Right cardiac atrium (tissue), 5 donors: ENCODE measurements around the gene TECPR2. TPM values are rescaled to one million over a fixed set of nuclear protein-coding genes. Genes with fewer than 3 reads are reported as not detected.

Experiments used
- ATAC-seq, 2 donors: fragments of 200-7000 bp; cut with Tn5 transposase; one replicate each; pipeline versions ENCODE4 v1.8.0 to v1.9.1; 2020; ENCODE audit warnings: moderate library complexity in 2 of 2, mild to moderate bottlenecking in 1 of 2
- DNase-seq, 3 donors: peaks; one replicate each; pipeline ENCODE4 v3.0.0-alpha.2; 2020
- H3K27ac ChIP-seq: one replicate; pipeline ENCODE4 v1.5.1; 2013; ENCODE audit warnings: mild to moderate bottlenecking, low read length, control low read depth, moderate library complexity
- H3K27me3 ChIP-seq: one replicate; pipeline ENCODE4 v1.6.1; 2013; ENCODE audit not compliant: control insufficient read depth, insufficient read depth
- H3K4me1 ChIP-seq: one replicate; pipeline ENCODE4 v1.6.1; 2013; ENCODE audit warnings: low read length; ENCODE audit not compliant: control insufficient read depth, insufficient read depth
- H3K4me3 ChIP-seq: one replicate; pipeline ENCODE4 v1.5.1; 2013; ENCODE audit warnings: low read length, control low read depth
- H3K9me3 ChIP-seq: one replicate; pipeline ENCODE4 v1.6.1; 2013; ENCODE audit warnings: low read length; ENCODE audit not compliant: control insufficient read depth
- WGBS: extraction: QIAGEN DNeasy Blood & Tissue Kit; methylation state at CpG from one replicate; pipeline ENCODE4 v1.1.7; 2013; 5-methylcytosine and 5-hydroxymethylcytosine counted together
- intact Hi-C, 4 donors: fragments of 100-400 bp; cut with DNase I; formaldehyde crosslinking; loops; one replicate each; pipeline versions ENCODE4 v1.11.0 to v1.14.0; 2022 to 2023
- polyA plus RNA-seq: library from polyadenylated mRNA; stranded (reverse); fragments of 200-250 nt; gene quantifications from one replicate; pipeline ENCODE4 v1.2.3, GENCODE V29; 2013
- total RNA-seq, 4 donors: library from RNA; stranded (reverse); fragmentation: NEBNext Ultra II Directional; extraction: Animal tissue kit (Norgen Biotek cat#: 25700); gene quantifications; one replicate each; pipeline ENCODE4 v1.2.1, GENCODE V29; 2021
- donor health status: healthy with polysubstance abuse.
- donor health status: DM: no; HTN: yes; CAD: no.
- donor health status: DM: no; HTN: no; CAD: no.
- donor health status: DM: no; HTN: yes; CAD: no; lungs with severe emphysema.
- donor health status: DM: yes; HTN: yes; CAD: no.

Gene TECPR2
- total and polyA plus RNA-seq, 5 donors: 10.1 to 32.0 (median 23.5) TPM

- no peak for ATAC-seq
- H3K9me3 ChIP-seq: no peaks in the 10 kb centered on the region
- no peak for DNase-seq
- intact Hi-C loops: no loop called here
- no peak overlapping the region for H3K4me3 ChIP-seq
- no peak overlapping the region for H3K27ac ChIP-seq
- 93% methylated on average over 10 of the region's 10 CpGs for WGBS
- no peaks in the 10 kb centered on the region for H3K4me1 ChIP-seq
- no peaks in the 10 kb centered on the region for H3K27me3 ChIP-seq
Observed at GRCh38 chr14:102424923-102425322, 62.2 kb downstream of the TECPR2 start.

DNA sequence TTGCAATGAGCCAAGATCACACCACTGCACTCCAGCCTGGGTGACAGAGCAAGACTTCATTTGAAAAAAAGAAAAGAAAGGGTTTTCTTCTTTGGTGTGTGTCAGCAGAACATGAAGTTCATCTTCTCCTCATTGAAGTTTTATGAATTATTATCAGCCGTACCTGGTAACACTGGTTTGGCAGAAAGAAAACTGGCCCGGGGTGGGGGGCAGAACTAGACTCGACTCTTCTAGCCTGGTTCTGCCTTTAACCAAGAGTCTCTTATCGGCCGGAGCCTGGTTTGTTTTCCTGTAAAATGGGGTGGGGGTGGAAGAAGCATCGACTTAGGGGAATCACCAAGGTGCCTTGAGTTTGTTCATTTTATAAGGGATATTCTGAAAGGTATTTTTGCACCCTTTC lies 64.1 kb downstream of the TECPR2 start:
- intact Hi-C loops: no loop called here

DNA sequence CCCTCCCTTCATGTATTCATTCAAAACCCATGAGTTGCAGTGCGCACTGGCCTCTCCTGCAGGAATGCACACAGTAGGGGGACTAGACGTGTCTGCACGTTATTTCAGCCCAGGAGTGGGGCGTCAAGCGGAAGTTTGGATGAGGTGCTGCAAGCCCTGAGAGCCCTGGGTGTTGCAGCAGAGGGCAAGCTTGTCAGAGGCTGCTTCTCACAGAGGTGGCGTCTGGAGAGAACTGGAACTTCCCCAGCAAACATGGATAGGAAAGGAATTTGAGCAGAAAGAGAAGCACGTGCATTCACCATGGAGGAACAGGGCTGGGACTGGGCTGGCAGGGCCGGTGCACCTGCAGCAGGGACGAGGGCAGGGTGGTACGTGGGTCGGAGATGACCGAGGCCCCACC lies 64.9 kb downstream of the TECPR2 start:
- intact Hi-C loops: no loop called here
- Histone ChIP-seq H3K4me3 (no peak overlapping the region), H3K9me3 (no peaks in the 10 kb centered on the region), H3K27ac (no peak overlapping the region), H3K27me3 (no peaks in the 10 kb centered on the region), H3K4me1 (no peaks in the 10 kb centered on the region)
- no peak for DNase-seq
- ATAC-seq: peak in 1 of 2 donors; percentile 59
- WGBS: 85% methylated on average over 12 of the region's 12 CpGs

More for the DNA sequence above, 64.1 kb downstream of the TECPR2 start:
- H3K27ac ChIP-seq: no peak overlapping the region
- H3K4me3 ChIP-seq: no peak overlapping the region
- DNase-seq: no peak
- ATAC-seq: no peak
- no peaks in the 10 kb centered on the region for H3K4me1 ChIP-seq
- no peaks in the 10 kb centered on the region for H3K27me3 ChIP-seq
- H3K9me3 ChIP-seq: no peaks in the 10 kb centered on the region
- 93% methylated on average over 6 of the region's 6 CpGs for WGBS

DNA sequence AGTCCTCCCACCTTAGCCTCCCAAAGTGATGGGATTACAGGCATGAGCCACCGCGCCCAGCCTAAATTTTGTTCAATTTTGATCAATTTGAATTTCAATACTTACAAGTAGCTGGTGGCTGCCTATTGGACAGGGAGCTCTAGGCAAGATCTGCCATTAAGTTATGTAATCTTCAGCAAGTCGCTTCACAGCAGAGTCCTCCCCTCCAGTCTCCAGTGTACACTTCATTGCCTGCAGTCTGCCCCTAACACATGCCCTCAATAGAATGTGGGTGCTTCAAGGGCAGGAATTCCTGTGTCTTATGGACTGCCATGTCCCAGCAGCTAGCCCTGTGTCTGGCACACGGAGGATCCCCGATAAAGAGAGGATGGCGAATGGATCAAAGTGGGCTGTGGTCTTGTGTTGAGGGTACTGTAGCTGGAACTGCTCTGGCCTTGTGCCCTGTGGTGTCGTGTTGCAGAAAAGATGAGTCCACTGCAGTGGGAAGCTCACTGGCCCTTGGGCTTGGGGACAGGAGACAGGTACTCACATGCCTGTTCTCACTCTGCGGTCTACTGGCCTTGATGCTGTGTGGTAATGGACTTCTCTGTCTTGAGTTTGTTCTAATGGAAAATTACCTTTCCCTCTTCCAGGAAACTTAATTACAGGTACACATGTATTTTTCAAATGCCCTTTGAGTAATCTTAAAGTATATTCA lies 67.6 kb downstream of the TECPR2 start:
- ATAC-seq (no peak), DNase-seq (no peak)
- Histone ChIP-seq H3K4me1 (no peaks in the 10 kb centered on the region), H3K27me3 (no peaks in the 10 kb centered on the region), H3K9me3 (no peaks in the 10 kb centered on the region), H3K4me3 (no peak overlapping the region), H3K27ac (no peak overlapping the region)
- 94% methylated on average over 8 of the region's 8 CpGs for whole genome bisulfite sequencing
- intact Hi-C loops: no loop called here

DNA sequence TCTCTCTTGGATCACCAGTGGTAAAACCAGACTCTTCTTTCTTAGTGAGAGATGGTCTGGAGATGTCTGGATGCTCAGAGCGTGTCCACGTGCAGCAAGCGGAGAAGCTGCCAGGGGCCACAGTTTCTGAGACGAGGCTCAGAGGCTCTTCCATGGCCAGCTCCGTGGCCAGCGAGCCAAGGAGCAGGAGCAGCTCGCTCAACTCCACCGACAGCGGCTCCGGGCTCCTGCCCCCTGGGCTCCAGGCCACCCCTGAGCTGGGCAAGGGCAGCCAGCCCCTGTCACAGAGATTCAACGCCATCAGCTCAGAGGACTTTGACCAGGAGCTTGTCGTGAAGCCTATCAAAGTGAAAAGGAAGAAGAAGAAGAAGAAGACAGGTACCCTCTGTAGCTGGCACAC lies 69.0 kb downstream of the TECPR2 start:
- ATAC-seq: no peak
- intact Hi-C loops: no loop called here

DNA sequence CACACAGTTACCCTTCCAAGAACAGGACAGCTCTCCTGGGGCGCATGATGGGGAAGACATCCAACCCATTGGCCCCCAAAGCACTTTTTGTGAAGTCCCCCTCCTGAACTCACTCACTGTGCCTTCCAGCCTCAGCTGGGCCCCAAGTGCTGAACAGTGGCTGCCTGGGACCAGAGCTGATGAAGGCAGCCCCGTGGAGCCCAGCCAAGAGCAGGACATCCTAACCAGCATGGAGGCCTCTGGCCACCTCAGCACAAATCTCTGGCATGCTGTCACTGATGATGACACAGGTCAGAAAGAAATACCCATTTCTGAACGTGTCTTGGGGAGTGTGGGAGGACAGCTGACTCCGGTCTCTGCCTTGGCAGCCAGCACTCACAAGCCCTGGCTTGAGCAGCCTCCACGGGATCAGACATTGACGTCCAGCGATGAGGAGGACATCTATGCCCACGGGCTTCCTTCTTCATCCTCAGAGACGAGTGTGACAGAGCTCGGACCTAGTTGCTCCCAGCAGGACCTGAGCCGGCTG lies 72.0 kb downstream of the TECPR2 start:
- no peak for ATAC-seq
- H3K4me3 ChIP-seq: no peak overlapping the region
- intact Hi-C loops: loop anchor here in 1 of 4 donors (2.0 kb wide), 1 partner anchor 82 kb away; no protein-coding TSS in a partner anchor
- no peak for DNase-seq
- no peaks in the 10 kb centered on the region for H3K27me3 ChIP-seq
- 83% methylated on average over 11 of the region's 11 CpGs for WGBS
- H3K27ac ChIP-seq: no peak overlapping the region
- H3K4me1 ChIP-seq: no peaks in the 10 kb centered on the region
- H3K9me3 ChIP-seq: no peaks in the 10 kb centered on the region

More for the DNA sequence above, 69.0 kb downstream of the TECPR2 start:
- no peaks in the 10 kb centered on the region for H3K27me3 ChIP-seq
- H3K9me3 ChIP-seq: no peaks in the 10 kb centered on the region
- H3K4me1 ChIP-seq: no peaks in the 10 kb centered on the region
- DNase-seq: no peak
- WGBS: 95% methylated on average over 12 of the region's 12 CpGs
- no peak overlapping the region for H3K27ac ChIP-seq
- no peak overlapping the region for H3K4me3 ChIP-seq

- 10% methylated on average over 31 of the region's 31 CpGs for WGBS
- no peak overlapping the region for H3K4me3 ChIP-seq
- H3K27me3 ChIP-seq: no peaks in the 10 kb centered on the region
- no peaks in the 10 kb centered on the region for H3K9me3 ChIP-seq
- no peaks in the 10 kb centered on the region for H3K4me1 ChIP-seq
- intact Hi-C loops: loop anchor here in 3 of 4 donors (1.0 to 2.0 kb wide), 2 partner anchors 77 to 79 kb away; no protein-coding TSS in a partner anchor
- ATAC-seq (peak; percentile 93 to 95), DNase-seq (peak; percentile 90 to 95 (median 95))
- no peak overlapping the region for H3K27ac ChIP-seq
Observed at GRCh38 chr14:102437997-102438915, 75.5 kb downstream of the TECPR2 start.

GRCh38 chr14:102439556-102439955 lies 76.8 kb downstream of the TECPR2 start:
- intact Hi-C loops: loop anchor here in 1 of 4 donors (2.0 kb wide), 1 partner anchor 77 kb away; no protein-coding TSS in a partner anchor
- no peak for DNase-seq
- Histone ChIP-seq H3K4me1 (no peaks in the 10 kb centered on the region), H3K9me3 (no peaks in the 10 kb centered on the region), H3K27me3 (no peaks in the 10 kb centered on the region), H3K4me3 (no peak overlapping the region), H3K27ac (no peak overlapping the region)
- ATAC-seq: no peak
- WGBS: 95% methylated on average over 8 of the region's 8 CpGs

DNA sequence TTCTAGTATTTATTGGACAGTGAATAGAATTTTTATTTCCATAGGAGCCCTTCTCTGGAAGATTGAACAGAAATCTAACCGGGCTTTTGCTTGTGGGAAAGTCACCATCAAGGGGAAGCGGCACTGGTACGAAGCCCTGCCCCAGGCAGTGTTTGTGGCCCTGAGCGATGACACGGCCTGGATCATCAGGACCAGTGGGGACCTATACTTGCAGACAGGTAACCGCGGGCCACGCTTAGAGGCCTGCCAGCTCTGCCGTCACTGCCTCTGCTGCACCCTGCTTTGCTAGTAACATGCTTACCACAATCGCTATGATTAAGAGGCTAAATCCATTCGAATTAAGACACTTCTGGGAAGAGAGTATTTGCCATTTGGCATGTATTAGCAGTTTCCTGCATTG lies 77.7 kb downstream of the TECPR2 start:
- no peaks in the 10 kb centered on the region for H3K4me1 ChIP-seq
- WGBS: 98% methylated on average over 11 of the region's 11 CpGs
- intact Hi-C loops: no loop called here
- no peaks in the 10 kb centered on the region for H3K9me3 ChIP-seq
- no peak overlapping the region for H3K27ac ChIP-seq
- H3K4me3 ChIP-seq: no peak overlapping the region
- H3K27me3 ChIP-seq: no peaks in the 10 kb centered on the region
- DNase-seq (no peak), ATAC-seq (no peak)

DNA sequence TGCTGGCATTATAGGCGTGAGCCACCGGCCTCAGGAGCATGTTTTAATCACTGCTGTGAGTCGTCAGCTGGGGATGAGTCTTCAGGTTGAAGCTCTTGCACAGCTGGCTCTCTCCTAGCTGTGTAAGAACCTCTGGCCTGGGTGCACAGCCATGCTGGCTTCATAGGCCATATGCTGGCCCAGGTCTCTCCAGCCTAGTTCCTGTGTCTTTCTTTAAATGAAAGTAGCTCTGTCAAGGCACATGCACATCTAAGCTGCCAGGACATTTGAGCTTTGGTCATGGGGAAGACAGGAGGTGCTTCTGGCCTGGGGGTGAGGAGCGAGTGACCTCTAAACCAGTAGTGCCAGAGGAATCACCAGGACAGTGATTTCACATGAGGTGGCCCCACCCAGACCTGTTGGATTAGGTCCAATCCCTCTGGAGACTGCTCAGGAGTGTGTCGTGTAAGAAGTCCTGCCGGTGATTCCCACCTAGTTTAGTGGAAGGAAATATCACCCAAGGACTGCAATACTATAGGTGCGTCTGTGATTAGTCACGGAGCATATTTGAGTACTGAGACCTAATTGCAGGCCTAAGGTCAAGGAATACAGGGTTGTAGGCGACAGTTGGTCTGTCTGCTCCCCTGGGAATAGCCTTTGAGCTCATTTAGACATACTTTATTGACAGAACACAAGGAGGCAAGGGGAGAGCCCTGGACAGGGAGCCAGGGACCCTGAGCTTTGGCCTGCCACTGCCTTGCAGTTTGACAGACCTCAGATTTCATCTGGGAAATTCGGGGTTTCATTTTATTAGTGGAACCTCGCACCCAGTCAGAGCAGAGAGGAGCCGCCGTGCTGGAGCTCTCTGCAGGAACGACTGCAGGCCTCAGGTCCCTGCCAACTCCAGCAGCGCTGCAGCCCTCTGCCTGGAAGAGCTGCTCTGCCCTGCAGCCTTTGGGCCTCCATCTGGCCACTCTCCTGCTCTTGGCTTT lies 79.8 kb downstream of the TECPR2 start:
- no peaks in the 10 kb centered on the region for H3K9me3 ChIP-seq
- intact Hi-C loops: no loop called here
- DNase-seq (no peak), ATAC-seq (no peak)
- WGBS: 86% methylated on average over 15 of the region's 15 CpGs
- no peak overlapping the region for H3K27ac ChIP-seq
- H3K4me3 ChIP-seq: no peak overlapping the region
- no peaks in the 10 kb centered on the region for H3K4me1 ChIP-seq
- H3K27me3 ChIP-seq: no peaks in the 10 kb centered on the region
